Measurements from ENCODE around the gene CSTF1.

DNA sequence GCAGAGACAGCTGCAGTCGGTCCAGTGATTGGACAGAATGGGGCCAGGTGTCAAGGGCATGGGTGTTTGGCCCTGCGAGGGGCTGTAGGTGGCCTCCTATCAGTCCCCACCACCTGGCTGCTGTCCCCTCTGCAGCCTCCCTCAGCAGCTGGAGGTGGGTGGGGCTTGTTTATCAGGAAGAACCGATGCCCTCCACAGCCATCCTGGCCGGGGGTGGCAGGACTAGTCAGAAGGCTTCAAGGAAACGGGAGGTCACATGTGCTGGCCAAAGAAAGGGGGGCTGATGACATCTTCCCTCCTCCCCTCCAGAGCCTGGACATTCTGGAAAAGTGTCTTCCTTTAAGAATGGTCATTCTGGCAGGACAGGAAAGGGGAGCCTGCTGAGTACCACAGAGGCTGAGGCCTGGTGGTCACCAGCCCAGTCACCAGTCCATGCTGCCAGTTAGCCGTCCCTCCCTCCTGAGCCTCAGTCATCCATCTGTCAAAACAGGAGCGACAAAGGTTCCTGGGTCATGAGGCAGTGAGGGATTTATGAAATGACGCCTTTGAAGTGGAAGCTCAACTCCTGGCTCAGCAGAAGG lies 29.5 kb upstream of the CSTF1 start:
- no peak for TF ChIP-seq CTCF (IDR thresholded peaks at IDR 0.05)
- no peak for TF ChIP-seq POLR2A (IDR thresholded peaks at IDR 0.05)

Measured in testis (tissue), 2 donors.